ENCODE results near the gene CEBPZ.
A peak's percentile ranks its signal among the peaks of the same experiment; 100 is the strongest.
"Not testable (repeated sequence)": the region's sequence is repeated elsewhere in the genome, so short reads cannot be mapped to it uniquely, and the experiment has no call there.

CEBPZ gene

DNA sequence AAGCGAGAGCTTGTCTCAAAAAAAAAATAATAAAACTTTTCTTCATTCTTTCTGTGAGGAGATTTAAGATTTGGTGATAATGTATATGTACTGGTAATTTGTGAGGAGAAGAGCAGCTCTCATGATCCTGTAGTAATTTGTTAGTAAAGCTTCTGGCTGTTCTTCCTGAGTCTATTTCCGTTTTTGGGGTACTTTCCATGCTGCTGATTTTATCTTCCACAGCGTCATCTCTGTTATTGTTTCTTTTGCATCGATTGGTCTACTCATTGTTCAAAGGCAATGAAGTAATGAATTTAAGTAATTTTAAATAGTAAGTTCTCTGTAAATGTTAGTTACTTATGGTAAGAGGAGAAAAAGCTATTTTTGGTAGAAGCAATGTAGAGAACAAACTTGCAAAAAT, 12.0 kb upstream of the CEBPZ start:
- no peak for DNase-seq (ENCODE audit: low read depth)
- TF ChIP-seq, protein P1, sequence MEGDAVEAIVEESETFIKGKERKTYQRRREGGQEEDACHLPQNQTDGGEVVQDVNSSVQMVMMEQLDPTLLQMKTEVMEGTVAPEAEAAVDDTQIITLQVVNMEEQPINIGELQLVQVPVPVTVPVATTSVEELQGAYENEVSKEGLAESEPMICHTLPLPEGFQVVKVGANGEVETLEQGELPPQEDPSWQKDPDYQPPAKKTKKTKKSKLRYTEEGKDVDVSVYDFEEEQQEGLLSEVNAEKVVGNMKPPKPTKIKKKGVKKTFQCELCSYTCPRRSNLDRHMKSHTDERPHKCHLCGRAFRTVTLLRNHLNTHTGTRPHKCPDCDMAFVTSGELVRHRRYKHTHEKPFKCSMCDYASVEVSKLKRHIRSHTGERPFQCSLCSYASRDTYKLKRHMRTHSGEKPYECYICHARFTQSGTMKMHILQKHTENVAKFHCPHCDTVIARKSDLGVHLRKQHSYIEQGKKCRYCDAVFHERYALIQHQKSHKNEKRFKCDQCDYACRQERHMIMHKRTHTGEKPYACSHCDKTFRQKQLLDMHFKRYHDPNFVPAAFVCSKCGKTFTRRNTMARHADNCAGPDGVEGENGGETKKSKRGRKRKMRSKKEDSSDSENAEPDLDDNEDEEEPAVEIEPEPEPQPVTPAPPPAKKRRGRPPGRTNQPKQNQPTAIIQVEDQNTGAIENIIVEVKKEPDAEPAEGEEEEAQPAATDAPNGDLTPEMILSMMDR (IDR thresholded peaks at IDR 0.05; ENCODE audit: control insufficient read depth, insufficient read depth, low read depth, low read length, missing control alignments) = no peak
- no peak overlapping the region for H3K4me3 ChIP-seq (ENCODE audit: control insufficient read depth, low read depth, low read length)

DNA sequence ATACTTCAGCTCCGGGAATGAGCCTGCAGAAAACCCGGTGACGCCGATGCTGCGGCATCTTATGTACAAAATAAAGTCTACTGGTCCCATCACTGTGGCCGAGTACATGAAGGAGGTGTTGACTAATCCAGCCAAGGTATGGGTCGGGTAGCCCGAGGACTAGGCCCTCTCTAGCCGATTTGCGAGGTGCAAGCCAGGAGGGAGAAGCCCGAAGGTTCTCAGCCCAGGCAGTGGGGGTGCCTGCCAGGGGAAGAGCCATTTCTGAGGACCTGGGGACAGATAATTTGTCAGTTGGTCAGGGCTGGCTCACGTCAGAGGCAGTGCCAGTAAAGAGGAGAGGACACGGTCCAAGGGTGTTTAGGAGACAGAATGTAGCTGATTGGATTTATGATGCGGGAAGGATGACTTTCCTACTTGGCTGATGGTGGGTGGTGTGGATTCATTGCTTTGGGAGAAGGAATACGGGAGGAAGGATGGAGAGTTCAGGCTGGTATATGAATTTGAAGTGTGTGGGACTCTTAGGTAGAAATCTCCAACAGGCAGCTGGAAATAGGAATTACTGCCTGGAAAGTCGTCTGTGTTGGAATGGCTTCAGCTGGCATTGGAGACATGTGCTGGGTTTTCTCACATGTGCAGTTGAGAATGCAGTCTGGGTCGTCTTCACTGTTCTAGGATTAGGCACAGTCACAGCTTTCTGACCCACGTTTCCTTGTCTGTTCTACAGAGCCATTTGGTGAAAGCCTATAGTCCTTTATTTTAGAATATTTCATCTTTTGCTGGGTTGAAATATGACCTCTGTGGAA, 936 bp upstream of the CEBPZ start:
- TF ChIP-seq, protein P1 (IDR thresholded peaks at IDR 0.05; ENCODE audit: control insufficient read depth, insufficient read depth, low read depth, low read length, missing control alignments) = no peak
- DNase-seq (ENCODE audit: low read depth) = no peak
- H3K4me3 ChIP-seq (ENCODE audit: control insufficient read depth, low read depth, low read length) = peak overlapping the region; percentile 92

DNA sequence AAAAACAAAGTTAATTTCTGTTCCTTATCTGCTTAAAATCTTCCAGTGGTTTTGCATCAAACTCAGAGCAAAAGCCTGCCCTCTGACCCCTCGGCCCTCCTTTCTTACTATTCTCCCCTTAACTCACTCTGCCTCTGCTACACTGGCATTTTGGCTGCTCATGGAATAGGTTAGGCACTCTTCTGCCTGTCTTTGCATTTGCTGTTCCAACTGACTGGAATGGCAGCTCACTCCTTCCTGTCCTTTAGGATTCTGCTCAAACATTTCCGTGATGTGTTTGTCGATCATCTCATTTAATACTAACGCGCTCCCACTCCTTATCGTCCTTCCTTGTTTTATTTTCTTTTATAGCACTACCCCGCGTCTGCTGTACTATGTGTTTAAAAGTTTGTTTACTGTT, 815 bp downstream of the CEBPZ start:
- no peak for DNase-seq (ENCODE audit: low read depth)
- TF ChIP-seq, protein P1 (IDR thresholded peaks at IDR 0.05; ENCODE audit: control insufficient read depth, insufficient read depth, low read depth, low read length, missing control alignments) = no peak
- H3K4me3 ChIP-seq (ENCODE audit: control insufficient read depth, low read depth, low read length) = peak overlapping the region; percentile 92

DNA sequence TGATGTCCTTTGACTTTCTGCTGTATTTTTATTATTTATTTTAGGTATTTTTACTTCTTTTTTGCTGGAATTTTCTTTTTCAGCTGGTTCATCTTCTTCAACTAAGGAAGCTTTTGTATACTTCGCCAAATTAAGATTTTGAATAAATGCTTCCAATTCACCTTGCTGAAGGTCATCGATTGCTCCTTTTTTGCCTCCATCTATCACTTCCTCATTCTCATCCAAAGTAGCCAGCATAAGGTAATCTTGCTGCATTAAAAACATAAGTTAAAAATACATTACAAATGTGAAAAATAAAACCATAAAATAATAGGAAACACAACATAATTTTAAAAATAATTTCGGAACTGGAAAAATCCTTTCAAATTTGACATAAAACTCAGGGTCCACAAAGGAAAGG, 2.6 kb downstream of the CEBPZ start:
- DNase-seq (ENCODE audit: low read depth) = no peak
- no peak overlapping the region for H3K4me3 ChIP-seq (ENCODE audit: control insufficient read depth, low read depth, low read length)
- TF ChIP-seq, protein P1 (IDR thresholded peaks at IDR 0.05; ENCODE audit: control insufficient read depth, insufficient read depth, low read depth, low read length, missing control alignments) = no peak

DNA sequence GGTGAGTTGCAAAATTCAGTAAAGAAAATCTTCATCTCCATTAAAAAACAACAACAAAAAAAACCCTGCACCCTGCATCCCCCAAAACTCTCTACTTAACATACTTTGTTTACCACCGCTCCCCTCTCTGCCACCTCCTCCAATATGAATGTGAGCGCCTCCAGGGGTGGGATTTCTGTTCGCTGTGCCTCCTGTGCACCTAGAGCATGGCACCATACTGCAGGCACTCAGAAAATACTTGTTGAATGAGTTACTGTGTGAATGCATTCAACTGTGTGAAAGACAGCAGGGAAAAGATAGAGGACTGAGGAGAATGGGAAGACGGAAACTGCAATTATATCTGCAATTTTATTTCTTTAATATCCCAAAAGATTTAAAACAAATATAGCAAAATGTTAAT, 4.5 kb downstream of the CEBPZ start:
- no peak for DNase-seq (ENCODE audit: low read depth)
- TF ChIP-seq, protein P1 (IDR thresholded peaks at IDR 0.05; ENCODE audit: control insufficient read depth, insufficient read depth, low read depth, low read length, missing control alignments) = no peak
- H3K4me3 ChIP-seq (ENCODE audit: control insufficient read depth, low read depth, low read length) = no peak overlapping the region

DNA sequence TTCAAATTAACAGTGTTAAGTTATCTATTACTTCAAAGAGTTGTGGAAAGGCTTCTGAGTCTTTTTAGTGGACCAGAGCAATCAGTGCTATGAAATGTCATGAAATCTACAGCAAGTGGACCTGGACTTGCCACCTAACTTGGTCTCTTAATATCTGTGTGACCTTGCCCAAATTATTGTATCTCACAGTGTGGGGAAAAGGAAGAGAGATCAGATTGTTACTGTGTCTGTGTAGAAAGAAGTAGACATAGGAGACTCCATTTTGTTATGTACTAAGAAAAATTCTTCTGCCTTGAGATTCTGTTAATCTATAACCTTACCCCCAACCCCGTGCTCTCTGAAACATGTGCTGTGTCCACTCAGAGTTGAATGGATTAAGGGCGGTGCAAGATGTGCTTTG, 6.3 kb downstream of the CEBPZ start:
- DNase-seq (ENCODE audit: low read depth); H3K4me3 ChIP-seq (ENCODE audit: control insufficient read depth, low read depth, low read length): not testable (repeated sequence)

DNA sequence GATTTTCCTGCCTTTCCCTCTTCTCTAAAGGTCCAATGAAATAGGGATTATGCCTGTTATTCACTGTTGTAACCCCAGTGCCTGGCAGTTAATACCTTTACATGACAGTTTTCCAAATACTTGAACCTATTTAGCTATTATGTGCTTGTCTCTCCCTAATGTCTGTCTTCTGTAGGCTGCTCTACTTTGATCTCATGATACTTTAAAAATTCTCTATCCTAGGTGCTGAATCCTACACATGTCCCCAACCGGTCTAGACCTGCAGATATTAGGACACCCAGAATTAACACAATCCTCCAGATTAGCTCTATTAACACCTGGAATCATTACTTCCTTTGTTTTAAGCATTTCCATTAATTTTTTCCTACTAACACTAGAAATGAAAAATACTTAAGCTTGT, 7.3 kb downstream of the CEBPZ start:
- TF ChIP-seq, protein P1 (IDR thresholded peaks at IDR 0.05; ENCODE audit: control insufficient read depth, insufficient read depth, low read depth, low read length, missing control alignments) = no peak
- H3K4me3 ChIP-seq (ENCODE audit: control insufficient read depth, low read depth, low read length) = no peak overlapping the region
- DNase-seq (ENCODE audit: low read depth) = no peak

Data from AG09309 (cell line).